ENCODE results near the gene TOE1.

The TOE1 gene

DNA sequence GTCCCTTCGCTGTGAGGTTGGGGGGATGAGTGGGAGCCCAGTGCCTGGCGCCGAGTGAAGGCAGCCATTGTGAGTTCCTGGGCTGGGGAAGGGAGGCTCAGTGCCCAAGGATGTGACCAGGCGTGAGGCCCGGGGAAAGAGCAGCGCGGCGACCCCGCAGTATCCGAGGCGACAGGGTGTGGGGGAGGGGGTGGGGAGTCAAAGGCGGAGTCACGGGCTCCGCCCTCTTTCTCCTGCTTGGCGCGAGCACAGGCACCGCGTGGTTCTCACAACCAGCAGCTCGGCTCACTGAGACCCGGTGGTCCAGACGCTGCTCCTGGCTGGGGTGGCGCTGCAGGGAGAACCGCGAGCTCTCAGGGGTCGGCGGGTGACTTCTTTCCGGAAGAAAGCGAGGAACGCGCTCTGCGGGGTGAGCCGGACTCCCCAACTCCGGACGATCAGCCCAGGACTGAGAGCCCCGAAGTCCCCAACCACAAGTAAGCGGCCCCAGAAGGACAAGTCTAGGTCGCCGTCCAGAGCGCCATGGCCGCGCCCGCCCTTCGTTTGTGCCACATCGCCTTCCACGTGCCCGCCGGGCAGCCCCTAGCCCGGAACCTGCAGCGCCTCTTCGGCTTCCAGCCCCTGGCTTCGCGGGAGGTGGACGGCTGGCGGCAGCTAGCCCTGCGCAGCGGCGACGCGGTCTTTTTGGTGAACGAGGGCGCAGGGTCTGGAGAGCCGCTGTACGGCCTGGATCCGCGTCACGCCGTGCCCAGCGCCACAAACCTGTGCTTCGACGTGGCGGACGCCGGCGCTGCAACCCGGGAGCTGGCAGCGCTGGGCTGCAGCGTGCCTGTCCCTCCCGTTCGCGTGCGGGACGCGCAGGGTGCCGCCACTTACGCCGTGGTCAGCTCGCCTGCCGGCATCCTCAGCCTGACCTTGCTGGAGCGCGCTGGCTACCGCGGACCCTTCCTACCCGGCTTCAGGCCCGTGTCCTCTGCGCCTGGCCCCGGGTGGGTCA, 13.0 kb upstream of the TOE1 start, which contains the start of gene HPDL:
Gene HPDL (plus strand): TSS at position 269 of the 997 bp plus-strand sequence. CDS start 254 bp downstream, at position 523.
- DNase-seq (ENCODE audit: low read depth, low spot score), result peak; percentile 80

DNA sequence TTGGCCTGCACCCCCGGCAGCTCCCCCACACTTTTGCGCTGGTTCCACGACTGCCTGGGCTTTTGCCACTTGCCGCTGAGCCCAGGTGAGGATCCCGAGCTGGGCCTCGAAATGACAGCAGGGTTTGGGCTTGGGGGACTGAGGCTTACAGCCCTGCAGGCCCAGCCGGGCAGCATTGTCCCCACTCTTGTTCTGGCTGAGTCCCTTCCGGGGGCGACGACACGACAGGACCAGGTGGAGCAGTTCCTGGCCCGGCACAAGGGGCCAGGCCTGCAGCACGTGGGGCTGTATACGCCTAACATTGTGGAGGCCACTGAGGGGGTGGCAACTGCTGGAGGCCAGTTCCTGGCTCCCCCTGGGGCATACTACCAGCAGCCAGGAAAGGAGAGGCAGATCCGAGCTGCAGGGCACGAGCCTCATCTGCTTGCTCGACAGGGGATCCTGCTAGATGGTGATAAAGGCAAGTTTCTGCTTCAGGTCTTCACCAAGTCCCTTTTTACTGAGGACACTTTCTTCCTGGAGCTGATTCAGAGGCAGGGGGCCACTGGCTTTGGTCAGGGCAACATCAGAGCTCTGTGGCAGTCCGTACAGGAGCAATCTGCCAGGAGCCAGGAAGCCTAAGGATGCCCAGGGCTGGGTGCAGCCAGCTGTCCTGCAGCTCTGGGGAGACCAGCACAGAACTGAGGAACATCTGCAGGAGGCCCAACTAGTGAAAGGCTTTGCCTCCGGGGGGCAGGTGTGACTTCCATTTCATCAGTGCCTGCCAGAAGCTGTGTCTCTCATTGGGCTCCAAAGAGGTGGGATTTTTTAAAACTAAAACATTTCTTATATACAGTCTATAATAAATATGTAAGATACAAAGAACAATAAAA, 12.1 kb upstream of the TOE1 start:
- no peak for DNase-seq (ENCODE audit: low read depth, low spot score)

DNA sequence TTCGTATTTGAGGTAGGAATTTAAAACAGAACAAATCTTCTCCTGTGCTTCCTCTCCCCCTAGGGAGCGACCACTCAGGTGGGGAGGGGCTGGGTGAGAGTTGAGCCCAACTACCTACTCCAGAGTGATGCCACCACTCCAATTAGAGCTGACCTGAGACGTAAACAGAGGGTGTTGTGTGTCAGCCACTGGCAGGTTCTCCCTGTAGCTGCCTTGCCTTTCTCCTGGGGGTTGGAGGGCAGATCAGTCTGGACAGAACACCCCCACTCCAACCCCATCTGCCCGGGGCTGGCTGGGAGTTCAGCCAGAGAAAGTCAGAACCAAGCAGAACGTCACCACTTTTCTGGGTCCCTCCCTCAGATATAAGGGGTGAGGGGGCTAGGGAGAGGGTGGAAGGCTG, 11.3 kb upstream of the TOE1 start:
- no peak for DNase-seq (ENCODE audit: low read depth, low spot score)

DNA sequence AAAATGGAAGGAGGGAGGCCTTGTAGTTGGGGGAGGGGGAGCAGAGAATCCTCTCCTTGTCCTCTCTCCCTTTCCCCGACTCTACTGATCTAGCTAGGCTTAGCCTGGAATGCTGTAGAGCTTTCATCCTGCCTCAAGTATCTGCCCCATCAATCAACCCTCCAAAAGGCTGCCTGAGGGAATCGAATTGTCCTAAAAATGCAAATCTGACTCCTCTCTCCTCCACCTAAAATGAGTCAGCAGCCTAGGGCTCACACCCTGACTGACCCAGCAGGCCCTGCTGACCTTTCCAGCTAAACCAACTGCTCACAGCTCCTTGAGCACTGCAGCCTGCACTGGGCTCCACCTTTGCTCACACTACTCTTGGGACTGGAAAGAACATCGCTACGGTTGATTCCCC, 10.5 kb upstream of the TOE1 start:
- DNase-seq (ENCODE audit: low read depth, low spot score), result no peak

DNA sequence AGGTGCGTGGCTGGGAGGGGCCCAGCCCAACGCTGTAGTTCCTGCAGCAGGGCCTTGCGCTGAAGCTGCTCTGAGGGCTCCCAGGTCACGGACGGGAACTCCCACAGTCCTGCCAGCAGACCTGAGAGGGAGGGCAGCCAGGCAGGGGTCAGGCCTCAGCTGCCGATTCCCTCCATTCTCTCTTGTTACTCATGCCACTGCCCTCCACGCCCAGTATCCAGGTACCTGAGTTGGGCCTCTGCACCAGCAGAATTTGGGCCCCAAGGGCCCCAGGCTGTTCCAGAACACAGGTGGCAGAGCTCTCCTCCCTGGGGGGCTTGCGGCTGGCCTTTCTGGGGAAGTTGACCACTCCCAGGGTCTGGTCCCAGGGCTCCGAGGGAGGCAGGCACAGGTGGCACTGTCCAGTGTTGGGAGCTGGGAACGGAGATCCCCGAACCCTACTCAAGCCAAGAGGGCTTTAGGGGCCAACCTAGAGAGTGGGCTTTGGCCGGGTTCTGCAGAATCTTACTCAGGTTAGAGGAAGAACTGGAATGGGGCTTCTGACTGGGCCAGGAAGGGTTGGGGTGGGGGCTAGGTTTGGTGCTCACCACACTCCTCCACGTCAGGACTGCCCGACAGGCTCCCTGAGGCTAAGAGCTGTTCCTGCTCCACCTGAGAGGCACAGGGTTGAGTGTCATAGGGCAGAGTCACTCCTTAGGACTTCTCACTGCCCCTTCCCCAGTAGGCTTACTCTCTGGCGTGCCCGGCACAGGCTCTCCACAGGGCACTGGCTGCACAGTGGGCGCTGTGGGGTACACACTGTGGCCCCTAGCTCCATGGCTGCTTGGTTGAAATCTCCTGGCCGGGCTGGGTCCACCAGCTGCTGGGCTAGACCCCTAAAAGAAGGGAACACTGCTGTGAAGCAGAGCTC, 8.3 kb upstream of the TOE1 start:
- no peak for DNase-seq (ENCODE audit: low read depth, low spot score)

DNA sequence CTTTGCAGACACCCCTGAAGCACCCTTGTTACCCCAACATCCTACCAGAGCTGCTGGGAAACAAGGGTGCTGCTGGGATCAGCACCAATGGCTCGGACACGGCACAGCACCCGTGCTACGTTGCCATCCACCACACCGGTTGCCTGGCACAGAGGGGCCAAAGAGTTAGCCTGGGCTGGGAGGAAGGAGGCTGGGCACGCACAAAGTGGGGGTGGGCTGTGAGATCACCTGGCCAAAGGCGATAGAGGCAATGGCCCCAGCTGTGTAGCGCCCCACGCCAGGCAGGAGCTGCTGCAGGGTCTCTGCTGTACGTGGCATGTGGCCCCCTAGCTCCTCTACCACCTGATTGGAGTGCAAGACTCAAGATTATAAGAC, 7.6 kb upstream of the TOE1 start:
- DNase-seq (ENCODE audit: low read depth, low spot score), result no peak

DNA sequence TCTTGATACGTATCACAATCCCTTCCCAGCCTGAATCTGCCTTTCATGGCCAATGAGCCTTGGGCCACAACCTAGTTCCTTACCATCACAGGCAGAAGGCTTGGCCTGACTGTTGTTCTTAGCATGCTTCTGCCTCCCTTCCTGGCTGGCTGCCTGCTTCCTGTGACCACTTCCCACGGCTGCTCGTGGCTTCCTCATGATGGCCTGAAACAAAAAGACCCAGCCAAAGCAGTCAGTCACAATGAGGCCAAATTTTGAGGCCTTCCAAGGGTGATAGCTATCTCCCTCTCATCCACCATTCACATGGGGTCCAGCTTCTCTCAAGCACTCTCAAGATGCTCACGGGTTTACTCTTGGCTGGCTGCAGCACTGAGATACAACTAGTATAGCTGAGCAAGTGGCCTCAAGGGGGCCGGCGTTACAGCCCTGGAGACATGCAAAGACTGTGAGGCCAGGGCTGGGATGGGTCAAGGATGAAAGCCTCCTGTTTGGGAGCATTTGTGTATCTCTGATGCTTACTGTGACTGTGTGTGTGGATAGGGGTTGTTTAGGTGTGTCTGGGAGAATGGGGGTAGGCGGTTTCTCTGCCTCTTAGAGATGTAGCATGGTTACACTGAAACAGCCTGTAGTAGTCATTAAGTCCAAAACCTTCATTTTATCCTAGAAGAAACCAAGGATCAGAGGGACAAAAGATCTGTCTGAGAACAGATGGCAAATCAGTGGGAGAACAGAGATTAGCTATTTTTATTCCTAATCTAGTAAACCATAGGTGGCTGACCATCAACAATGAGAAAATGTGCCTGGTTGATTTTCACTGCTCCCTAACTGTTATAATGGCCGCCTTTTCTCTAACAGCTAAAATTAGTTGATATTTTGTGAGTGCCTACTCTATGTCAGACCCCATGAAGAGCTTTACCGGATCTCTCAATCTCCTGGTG, 5.4 kb upstream of the TOE1 start:
- DNase-seq (ENCODE audit: low read depth, low spot score), result no peak

DNA sequence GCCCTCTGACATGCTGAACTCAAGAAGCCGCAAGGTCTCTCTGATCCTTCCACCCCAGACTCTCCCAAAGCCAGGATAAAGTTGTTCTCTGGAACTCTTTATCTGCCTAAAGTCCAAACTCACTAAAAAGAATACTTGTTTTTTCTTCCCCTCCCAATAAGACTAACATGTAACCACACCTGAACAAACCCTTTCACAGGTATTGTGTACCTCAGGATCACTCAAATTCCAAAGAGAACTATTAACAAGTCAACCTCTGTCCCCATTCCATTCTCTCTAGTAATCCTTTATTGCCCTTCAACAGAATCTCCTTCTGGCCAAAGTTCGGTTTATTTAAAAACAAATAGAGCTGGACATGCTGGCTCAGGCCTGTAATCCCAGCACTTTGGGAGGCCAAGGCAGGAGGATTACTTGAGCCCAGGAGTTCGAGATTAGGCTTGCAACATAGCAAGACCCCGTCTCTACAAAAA, 4.1 kb upstream of the TOE1 start:
- DNase-seq (ENCODE audit: low read depth, low spot score), result no peak

DNA sequence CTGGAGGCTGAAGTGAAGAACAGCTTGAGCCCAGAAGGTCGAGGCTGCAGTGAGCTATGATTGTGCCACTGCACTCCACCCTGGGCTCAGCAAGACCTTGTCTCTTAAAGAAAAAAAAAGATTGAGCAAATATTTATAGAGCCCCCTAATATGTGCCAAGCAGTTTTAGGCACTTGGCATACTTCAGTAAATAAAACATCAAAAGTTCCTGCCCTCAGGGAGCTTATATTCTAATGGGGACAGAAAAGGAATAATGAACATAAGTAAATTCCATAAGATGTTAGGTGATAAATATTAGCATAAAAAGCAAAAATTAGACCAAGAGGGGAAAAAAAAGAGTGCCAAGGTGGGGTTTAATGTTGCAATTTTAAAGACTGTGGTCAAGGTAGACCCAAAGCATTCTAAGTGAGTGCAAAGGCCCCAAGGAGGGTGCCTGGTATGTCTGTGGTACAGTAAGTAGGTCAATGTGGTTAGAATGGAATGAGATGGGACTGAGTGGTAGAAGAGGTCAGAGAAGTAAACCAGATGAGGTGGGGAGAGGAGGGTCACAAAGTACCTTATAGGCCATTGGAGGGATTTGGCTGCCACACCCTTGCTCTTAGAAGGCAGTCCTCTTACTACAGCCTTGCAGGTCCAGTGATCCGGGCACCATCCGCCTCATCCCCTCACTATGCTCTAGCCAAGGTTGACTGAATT, 2.2 kb upstream of the TOE1 start:
- no peak for DNase-seq (ENCODE audit: low read depth, low spot score)

DNA sequence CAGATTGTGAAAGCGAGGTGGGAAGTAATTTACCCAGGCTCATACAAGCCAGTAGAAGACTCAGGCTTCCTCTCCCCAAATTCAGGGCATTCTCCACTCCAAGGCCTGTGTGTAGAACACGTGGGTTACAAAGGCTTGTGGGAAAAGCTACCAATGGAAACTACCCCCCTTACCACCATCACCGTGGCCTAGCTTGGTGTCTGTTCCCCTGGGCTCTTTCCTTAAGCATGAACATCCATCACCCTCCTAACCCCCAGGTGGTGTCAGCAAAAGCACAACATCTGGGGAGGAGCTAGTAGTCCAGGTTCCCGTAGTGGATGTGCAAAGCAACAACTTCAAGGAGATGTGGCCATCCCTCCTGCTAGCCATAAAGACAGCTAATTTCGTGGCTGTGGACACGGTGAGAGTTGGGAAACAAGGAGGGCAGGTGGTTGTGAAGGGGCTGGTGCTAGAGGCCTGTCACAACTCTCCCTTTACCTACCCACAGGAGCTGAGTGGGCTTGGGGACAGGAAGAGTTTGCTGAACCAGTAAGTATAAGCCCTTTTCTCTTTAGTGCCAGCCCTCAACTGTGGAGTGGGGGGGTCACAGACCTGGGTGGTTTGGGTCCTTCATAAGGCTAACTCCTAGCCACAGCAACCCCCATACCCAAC, 971 bp downstream of the TOE1 start:
- DNase-seq (ENCODE audit: low read depth, low spot score), result no peak

DNA sequence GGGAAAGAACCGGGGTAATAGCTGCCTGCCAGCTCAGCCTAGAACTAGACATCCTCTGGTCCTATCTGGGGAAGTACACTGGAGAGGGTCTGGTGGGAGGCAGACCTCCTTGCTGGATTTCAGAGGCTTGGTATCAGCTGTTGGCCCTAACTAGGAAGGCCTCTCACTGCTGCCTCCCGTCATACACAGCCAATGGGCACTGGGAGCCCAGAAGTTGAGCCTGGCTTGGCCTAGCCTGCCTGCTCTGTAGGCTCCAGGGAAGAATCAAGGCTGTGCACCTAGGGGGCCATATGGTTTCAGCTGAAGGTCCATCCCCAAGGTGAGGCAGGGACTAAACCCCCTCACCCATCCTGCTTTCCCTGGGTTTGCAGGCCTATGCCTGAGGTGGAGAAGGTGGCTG, 4.5 kb downstream of the TOE1 start:
- no peak for DNase-seq (ENCODE audit: low read depth, low spot score)

DNA sequence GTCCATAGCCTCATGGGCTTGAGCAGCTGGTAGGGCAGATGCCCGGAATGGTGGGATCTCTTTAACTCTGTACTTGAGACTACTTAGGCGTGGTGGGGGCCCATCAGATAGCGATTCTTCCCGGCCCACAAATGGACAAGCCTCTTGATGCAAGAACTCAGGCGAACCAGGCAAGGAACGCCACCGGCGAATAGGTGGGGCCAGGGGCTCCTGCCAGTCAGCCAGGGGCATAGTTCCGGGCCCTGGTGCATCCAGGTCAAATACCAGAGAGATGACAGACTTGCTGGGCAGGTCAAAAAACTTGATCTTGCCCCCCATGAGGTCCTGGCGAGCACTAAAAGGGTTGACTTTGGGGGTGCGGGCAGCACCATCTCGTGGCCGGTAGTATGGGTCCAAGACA, 5.0 kb downstream of the TOE1 start:
- no peak for DNase-seq (ENCODE audit: low read depth, low spot score)

DNA sequence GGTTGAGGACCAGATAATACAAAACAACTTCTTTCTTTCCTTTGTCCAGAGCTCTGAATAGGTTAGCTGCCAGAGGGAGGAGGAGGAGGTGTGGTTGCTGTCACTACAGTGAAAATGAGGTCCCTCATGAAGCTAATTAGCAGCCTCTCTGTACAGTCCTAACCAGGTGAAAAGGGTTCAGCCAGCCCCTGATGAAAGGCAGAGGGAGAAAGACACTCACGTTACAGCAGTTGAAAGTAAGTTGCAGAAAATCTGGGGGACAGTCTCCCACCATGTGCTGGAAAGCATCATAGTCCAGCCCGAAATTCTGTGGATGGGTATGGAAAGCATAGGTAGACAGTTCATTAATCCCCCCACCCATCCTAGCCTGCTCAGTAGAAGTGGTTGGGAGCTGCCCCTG, 6.5 kb downstream of the TOE1 start:
- no peak for DNase-seq (ENCODE audit: low read depth, low spot score)

DNA sequence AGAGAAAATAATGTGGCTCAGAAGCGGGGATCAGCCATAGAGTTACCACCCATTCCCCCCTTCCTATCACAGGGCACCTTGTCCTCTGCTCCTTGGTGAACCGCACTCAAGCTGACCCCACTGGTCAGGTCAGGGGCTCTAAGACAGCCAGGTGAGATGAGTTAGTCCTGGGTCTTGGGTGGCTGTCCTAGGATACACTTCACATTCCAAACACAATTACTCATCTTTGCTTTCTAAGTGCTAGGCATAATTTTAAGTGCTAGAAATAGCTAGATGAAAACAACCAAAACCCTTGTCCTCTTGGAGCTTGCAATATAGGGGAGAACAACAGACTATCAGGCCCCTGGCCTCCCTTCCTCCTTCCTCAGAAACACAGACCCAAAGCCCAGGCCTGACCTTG, 8.1 kb downstream of the TOE1 start:
- peak; percentile 41 for DNase-seq (ENCODE audit: low read depth, low spot score)

DNA sequence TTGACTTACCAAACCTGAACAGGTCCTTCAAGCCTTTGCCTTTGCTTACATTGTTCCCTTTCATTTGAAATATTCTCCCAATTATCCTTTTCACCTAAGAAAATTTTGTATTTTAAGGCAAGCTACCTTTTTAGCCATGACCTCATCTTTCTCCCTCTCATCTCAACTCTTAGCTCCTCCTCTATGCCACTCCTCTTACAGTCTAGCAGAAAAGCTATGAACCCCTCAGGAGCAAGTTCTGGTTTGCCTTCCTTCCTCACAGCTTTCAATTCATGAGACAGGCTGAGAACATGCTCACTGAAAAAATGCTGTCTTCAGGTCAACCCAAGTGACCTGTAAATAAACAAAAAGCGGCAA, 8.6 kb downstream of the TOE1 start:
- no peak for DNase-seq (ENCODE audit: low read depth, low spot score)

DNA sequence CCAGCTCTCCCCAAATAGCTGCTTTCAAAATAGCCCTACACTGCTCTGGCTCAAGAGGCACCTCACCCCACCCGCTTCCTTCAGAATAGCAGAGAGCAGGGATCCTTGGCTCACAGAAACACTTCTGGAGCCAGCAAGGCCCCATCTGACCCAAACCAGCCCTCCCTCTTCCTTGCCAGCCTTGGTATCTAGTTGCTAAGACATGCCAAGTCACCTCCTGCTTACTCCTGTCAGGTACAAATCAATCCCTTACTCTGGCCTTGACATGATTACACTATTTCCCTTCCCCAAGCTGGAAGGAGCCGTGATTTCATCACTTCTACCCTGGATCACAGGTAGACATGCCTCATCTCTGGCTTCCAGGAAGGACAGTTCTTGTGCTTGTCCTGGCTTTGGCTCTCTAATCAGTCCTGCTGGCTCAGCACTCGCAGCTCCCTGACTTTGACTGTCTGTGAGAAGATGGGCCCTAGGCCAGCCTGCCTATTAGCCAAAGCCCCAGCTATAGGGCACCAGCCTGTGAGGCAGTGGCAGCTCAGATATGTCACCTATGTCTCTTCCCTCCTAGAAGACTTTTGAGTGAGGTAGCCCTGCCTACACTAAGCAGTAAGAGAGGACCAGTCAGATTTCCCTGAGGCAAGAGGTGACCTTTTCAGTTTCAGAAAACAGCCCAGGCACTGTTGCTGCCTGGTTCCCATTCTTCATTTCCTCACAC, 9.2 kb downstream of the TOE1 start:
- no peak for DNase-seq (ENCODE audit: low read depth, low spot score)

DNA sequence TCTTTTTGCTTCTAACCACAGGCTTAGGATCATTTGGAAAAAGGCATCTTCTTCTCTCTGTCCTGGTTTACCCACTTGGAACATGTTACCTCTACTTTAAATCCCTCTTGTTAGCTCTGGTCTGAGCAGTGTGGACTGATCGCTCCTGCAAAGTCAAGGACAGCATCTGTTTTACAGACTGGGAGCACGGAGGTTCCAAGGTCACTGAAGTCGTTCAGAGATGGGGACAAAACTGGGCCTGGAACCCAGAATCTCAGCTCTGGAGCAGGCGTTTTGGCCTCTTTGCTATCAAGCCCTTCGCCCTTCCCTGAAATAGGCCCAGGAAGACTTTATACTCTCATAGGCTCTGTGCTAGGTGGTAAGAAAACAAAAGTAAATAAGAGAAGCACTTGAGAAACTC, 11.5 kb downstream of the TOE1 start:
- no peak for DNase-seq (ENCODE audit: low read depth, low spot score)

DNA sequence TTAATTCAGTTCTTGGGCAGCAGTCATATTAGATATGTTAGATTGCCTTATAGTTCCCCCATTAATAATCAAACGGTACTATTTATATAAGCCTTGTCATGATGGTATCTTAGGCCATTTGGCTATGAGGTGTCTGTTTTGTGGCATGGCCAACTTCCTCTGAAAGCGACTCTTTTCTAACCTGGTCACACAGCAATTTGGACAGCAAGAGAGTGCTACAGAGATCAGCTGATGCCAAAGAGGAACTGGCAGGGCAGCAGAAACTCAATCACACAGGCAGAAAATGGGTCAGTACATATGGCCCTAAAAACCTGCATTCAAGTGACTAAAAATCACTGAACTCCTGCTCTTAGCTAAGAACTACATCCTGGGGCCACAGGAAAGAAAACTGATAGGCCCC, 13.7 kb downstream of the TOE1 start:
- DNase-seq (ENCODE audit: low read depth, low spot score), result no peak

DNA sequence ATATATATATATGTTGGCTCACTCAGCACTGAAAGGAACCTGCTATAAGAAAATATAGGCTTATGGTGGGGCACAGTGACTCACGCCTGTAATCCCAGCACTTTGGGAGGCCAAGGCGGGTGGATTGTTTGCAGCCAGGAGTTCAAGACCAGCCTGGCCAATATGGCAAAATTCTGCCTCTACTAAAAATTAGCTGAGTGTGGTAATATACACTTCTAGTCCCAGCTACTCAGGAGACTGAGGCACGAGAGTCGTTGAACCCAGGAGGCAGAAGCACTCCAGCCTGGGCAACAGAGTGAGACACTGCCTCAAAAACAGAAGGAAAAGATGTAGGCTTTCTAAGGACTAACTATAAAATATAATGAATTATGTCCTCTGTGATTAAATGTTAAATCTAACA, 14.9 kb downstream of the TOE1 start:
- no peak for DNase-seq (ENCODE audit: low read depth, low spot score)
